VCaP (cell line): Measurements from ENCODE around the gene UBR7.

ENCODE experiments used
- H3K27ac ChIP-seq: fragments of 450-650 bp; 2 replicates; pipeline ENCODE4 v1.5.1; 2017
- TF ChIP-seq, protein P1 (sequence below): fragments of 450-650 bp; conservative IDR thresholded peaks from 2 replicates; pipeline ENCODE4 v1.5.1; 2017; ENCODE audit warnings: mild to moderate bottlenecking, moderate library complexity

UBR7 gene

DNA sequence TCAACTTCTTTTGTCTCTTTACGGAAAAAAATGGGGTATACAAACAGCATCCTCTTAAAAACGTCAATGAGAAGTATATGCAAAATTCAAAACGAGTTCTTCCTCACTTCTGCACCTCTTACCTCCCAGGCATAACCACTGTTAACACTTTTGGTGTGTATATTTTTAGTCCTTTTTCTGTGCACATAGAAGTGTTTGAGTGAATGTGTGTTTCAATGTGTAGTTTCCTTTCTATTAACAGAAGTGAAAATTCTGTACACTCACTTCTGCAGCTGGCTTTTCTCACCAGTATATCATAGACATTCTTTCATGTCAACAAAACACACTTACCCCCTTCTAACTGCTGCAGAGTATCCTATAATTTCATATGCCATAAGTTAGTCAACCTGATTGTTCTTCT, 5.4 kb downstream of the UBR7 start:
- TF ChIP-seq, protein P1, sequence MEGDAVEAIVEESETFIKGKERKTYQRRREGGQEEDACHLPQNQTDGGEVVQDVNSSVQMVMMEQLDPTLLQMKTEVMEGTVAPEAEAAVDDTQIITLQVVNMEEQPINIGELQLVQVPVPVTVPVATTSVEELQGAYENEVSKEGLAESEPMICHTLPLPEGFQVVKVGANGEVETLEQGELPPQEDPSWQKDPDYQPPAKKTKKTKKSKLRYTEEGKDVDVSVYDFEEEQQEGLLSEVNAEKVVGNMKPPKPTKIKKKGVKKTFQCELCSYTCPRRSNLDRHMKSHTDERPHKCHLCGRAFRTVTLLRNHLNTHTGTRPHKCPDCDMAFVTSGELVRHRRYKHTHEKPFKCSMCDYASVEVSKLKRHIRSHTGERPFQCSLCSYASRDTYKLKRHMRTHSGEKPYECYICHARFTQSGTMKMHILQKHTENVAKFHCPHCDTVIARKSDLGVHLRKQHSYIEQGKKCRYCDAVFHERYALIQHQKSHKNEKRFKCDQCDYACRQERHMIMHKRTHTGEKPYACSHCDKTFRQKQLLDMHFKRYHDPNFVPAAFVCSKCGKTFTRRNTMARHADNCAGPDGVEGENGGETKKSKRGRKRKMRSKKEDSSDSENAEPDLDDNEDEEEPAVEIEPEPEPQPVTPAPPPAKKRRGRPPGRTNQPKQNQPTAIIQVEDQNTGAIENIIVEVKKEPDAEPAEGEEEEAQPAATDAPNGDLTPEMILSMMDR, result no peak
- no peak overlapping the region for H3K27ac ChIP-seq

DNA sequence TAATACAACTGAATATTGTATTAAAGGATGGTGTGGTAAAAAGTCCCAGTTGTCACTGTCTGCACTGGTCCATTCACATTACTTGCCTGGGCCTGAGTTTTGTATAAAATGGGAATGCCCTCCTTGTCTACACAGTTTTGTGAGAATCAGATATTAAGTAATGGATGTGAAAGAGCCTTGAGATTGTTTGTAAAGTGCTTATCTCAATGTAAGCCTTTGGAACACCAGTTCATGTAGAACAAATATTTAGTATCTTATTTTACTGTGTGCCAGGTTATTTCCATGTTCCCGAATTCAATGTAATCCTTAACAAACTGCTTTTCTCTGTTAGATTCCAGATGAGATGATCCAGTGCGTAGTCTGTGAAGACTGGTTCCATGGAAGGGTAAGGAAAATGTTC, 7.5 kb downstream of the UBR7 start:
- TF ChIP-seq, protein P1, result no peak
- peak overlapping the region; percentile 37; the same call in 1 of the 2 replicates for H3K27ac ChIP-seq

DNA sequence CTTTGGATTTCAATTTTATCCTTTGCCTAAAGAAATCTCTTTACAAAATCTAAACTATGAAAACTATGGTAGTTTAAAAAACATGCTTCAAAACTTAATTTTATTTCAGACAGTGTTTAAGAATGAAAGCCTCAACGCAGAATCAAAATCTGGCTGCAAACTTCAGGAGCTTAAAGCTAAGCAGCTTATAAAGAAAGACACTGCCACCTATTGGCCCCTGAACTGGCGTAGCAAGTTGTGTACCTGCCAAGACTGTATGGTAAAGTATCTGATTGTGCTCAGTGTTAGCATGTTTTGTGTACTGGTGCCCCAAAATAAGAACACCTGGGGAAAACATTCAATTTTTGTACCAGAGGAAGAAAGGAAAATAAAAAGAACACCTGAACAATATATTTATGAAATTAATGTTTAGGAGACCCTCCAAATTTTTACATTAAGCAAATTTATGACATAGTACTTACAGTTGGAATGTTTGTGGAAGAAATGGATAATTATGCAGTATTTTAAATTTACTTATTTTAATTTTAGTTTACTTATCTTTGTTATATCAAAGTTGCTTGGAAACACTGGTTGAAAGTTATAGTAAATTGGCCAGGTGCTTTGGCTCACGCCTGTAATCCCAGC, 12.2 kb downstream of the UBR7 start:
- TF ChIP-seq, protein P1, result peak; percentile 83
- no peak overlapping the region for H3K27ac ChIP-seq

DNA sequence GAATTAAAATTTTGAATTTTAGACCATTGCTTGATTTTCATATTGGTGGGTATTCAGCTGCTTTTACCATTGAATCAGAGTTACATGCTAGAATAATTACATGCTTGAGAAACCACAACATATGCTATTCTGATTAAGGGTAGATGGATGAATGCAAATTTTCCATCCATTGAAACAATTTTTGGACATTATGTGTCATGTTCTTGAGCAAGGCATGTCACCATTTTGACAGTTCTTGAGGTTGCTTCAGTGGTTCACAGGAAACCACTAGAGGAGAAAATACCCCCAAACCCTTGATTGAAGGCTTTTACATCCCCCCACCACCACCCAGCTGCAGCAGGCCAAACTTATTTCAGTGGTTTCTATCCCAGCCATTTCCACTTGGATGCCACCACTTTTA, 13.5 kb downstream of the UBR7 start:
- TF ChIP-seq, protein P1, result no peak
- H3K27ac ChIP-seq, result no peak overlapping the region

DNA sequence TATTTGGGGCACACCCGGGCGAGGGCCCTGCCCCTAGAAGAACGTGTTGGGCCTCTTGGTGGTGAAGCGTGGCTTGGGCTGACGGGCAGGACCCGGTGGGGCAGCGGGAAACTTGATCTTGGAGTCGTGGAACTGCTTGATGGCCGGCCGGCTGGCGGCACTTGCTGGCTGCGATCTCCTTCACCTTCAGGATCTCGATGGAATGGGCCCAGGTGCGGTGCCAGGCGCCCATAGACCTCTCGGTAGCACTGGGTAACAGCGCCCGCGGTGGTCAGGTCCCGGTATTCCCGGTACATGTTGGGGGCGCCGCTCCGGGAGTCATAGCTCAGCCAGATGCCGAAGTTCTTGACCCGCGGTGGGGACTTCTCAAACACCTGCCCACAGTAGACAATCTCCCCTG, 16.5 kb downstream of the UBR7 start:
- no peak overlapping the region for H3K27ac ChIP-seq
- TF ChIP-seq, protein P1, result no peak

DNA sequence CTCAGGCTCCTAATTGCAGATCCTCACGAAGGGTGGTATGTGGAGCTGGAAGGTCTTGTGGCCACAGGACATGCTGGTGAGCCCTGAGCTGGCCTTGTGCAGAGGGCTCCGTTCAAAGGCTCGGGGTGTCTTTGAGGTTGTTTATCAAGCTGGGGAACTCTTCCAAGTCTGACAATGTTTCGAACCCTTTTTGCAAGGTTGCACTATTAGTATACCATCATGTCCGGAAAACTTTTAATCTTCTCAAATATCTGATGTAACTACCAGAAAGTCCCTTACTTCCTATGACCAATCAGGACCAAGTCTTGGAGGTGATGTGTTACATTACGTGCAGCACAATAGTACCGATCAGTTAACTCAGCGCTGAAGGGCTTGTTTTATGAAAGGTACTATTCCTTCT, 21.5 kb downstream of the UBR7 start:
- H3K27ac ChIP-seq, result no peak overlapping the region
- TF ChIP-seq, protein P1, result no peak

DNA sequence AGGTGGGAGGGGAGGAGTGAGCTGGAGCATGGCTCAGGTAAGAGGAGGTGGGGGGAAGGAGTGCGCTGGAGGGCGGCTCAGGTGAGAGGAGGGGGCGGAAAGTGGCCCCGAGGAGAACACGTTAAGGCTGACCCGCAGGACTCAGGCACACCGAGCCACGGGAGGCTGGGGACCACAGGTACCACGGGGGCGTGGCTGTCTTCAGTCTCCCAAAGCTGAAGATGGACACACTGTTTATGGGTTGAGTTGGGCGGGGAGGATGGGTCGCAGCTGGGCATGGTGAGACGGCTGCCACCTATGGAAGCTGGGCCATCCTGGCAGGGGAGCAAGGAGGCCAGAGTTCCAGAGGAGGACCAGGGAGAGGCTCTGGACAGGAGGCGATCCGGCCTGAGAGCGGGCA, 23.5 kb downstream of the UBR7 start:
- H3K27ac ChIP-seq, result peak overlapping the region; percentile 53; the same call in 1 of the 2 replicates
- TF ChIP-seq, protein P1, result no peak
